GM18498 (cell line): Measurements from ENCODE around the gene TAF1D.

Experiments
- ATAC-seq: cut with Tn5 transposase; IDR thresholded peaks from one replicate; pipeline ENCODE4 v1.9.1; 2021; ENCODE audit warnings: mild to moderate bottlenecking, moderate library complexity; ENCODE audit not compliant: unreplicated experiment

The TAF1D gene

GRCh38 chr11:93727985-93728791 lies 13.1 kb downstream of the TAF1D start:
- no peak for ATAC-seq

- no peak for ATAC-seq
Observed at GRCh38 chr11:93724089-93724488, 17.2 kb downstream of the TAF1D start.

- ATAC-seq = no peak
Observed at GRCh38 chr11:93720522-93720921, 20.8 kb downstream of the TAF1D start.

GRCh38 chr11:93719310-93719709 lies 22.0 kb downstream of the TAF1D start:
- peak; percentile 29 for ATAC-seq

GRCh38 chr11:93718057-93718563 lies 23.2 kb downstream of the TAF1D start:
- ATAC-seq = peak; percentile 87

- ATAC-seq = no peak
Observed at GRCh38 chr11:93717501-93717900, 23.8 kb downstream of the TAF1D start.

- no peak for ATAC-seq
Observed at GRCh38 chr11:93715797-93716396, 25.4 kb downstream of the TAF1D start.

GRCh38 chr11:93712678-93713077 lies 28.6 kb downstream of the TAF1D start:
- no peak for ATAC-seq

- no peak for ATAC-seq
Observed at GRCh38 chr11:93710239-93710638, 31.1 kb downstream of the TAF1D start.

GRCh38 chr11:93704237-93704636 lies 37.1 kb downstream of the TAF1D start:
- ATAC-seq = no peak

- ATAC-seq = no peak
Observed at GRCh38 chr11:93700830-93701229, 40.5 kb downstream of the TAF1D start.

- no peak for ATAC-seq
Observed at GRCh38 chr11:93697611-93698010, 43.7 kb downstream of the TAF1D start.

- ATAC-seq = no peak
Observed at GRCh38 chr11:93694557-93694956, 46.7 kb downstream of the TAF1D start.

GRCh38 chr11:93694109-93694508 lies 47.2 kb downstream of the TAF1D start:
- no peak for ATAC-seq

GRCh38 chr11:93689240-93689639 lies 52.1 kb downstream of the TAF1D start:
- peak; percentile 47 for ATAC-seq

- ATAC-seq = no peak
Observed at GRCh38 chr11:93686812-93687211, 54.5 kb downstream of the TAF1D start.

- no peak for ATAC-seq
Observed at GRCh38 chr11:93686226-93686625, 55.1 kb downstream of the TAF1D start.
